Medulla oblongata (tissue), 1 donor: ENCODE measurements around the gene OXNAD1.

ENCODE experiments used
- DNase-seq: peaks from one replicate; pipeline ENCODE4 v3.0.0-alpha.2; 2015; ENCODE audit errors: extremely low spot score

The OXNAD1 gene

GRCh38 chr3:16279010-16279801, 14.2 kb downstream of the OXNAD1 start:
- DNase-seq = no peak

- DNase-seq = no peak
Measured at GRCh38 chr3:16280671-16281070, 15.7 kb downstream of the OXNAD1 start.

GRCh38 chr3:16284633-16285032, 19.6 kb downstream of the OXNAD1 start:
- no peak for DNase-seq

- no peak for DNase-seq
Measured at GRCh38 chr3:16286161-16286560, 21.1 kb downstream of the OXNAD1 start.

- no peak for DNase-seq
Measured at GRCh38 chr3:16286751-16287543, 21.9 kb downstream of the OXNAD1 start.

GRCh38 chr3:16288664-16289063, 23.7 kb downstream of the OXNAD1 start:
- DNase-seq = peak; percentile 56

GRCh38 chr3:16289144-16289889, 24.3 kb downstream of the OXNAD1 start:
- DNase-seq = no peak

- peak; percentile 77 for DNase-seq
Measured at GRCh38 chr3:16290007-16290826, 25.2 kb downstream of the OXNAD1 start.

GRCh38 chr3:16290827-16291196, 25.8 kb downstream of the OXNAD1 start:
- DNase-seq = no peak

GRCh38 chr3:16294844-16295243, 29.8 kb downstream of the OXNAD1 start:
- no peak for DNase-seq

- no peak for DNase-seq
Measured at GRCh38 chr3:16295298-16295890, 30.4 kb downstream of the OXNAD1 start.

GRCh38 chr3:16297997-16298885, 33.2 kb downstream of the OXNAD1 start:
- no peak for DNase-seq

GRCh38 chr3:16298891-16299290, 33.9 kb downstream of the OXNAD1 start:
- DNase-seq = no peak

- DNase-seq = no peak
Measured at GRCh38 chr3:16299746-16300145, 34.7 kb downstream of the OXNAD1 start.

- DNase-seq = no peak
Measured at GRCh38 chr3:16300307-16300706, 35.3 kb downstream of the OXNAD1 start.

- no peak for DNase-seq
Measured at GRCh38 chr3:16300881-16301359, 35.9 kb downstream of the OXNAD1 start.

GRCh38 chr3:16301507-16301906, 36.5 kb downstream of the OXNAD1 start:
- DNase-seq = no peak

- peak; percentile 33 for DNase-seq
Measured at GRCh38 chr3:16302082-16302631, 37.1 kb downstream of the OXNAD1 start.

- no peak for DNase-seq
Measured at GRCh38 chr3:16303037-16303575, 38.1 kb downstream of the OXNAD1 start.
